ENCODE results near the gene SLC24A3.

- TF ChIP-seq, protein P1, sequence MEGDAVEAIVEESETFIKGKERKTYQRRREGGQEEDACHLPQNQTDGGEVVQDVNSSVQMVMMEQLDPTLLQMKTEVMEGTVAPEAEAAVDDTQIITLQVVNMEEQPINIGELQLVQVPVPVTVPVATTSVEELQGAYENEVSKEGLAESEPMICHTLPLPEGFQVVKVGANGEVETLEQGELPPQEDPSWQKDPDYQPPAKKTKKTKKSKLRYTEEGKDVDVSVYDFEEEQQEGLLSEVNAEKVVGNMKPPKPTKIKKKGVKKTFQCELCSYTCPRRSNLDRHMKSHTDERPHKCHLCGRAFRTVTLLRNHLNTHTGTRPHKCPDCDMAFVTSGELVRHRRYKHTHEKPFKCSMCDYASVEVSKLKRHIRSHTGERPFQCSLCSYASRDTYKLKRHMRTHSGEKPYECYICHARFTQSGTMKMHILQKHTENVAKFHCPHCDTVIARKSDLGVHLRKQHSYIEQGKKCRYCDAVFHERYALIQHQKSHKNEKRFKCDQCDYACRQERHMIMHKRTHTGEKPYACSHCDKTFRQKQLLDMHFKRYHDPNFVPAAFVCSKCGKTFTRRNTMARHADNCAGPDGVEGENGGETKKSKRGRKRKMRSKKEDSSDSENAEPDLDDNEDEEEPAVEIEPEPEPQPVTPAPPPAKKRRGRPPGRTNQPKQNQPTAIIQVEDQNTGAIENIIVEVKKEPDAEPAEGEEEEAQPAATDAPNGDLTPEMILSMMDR (IDR thresholded peaks at IDR 0.05), result no peak
- TF ChIP-seq POLR2A (IDR thresholded peaks at IDR 0.05), result no peak
Observed at GRCh38 chr20:19750907-19751636, 538.6 kb downstream of the SLC24A3 start.
